Fibroblast of pulmonary artery (primary cell): Measurements from ENCODE around the gene CSMD2.

Source experiments
- DNase-seq: peaks from one replicate; pipeline ENCODE4 v3.0.0-alpha.2; 2010; ENCODE audit warnings: low read depth
- H3K4me3 ChIP-seq: replicated peaks from 2 replicates; pipeline ENCODE4 v1.5.1; 2011; ENCODE audit warnings: low read depth, mild to moderate bottlenecking, control low read depth, low read length, moderate library complexity
- CTCF ChIP-seq: IDR thresholded peaks from 2 replicates; pipeline ENCODE4 v1.5.1; 2011; ENCODE audit warnings: mild to moderate bottlenecking, control low read depth, low read length, inconsistent platforms; ENCODE audit errors: missing control alignments

The CSMD2 gene

GRCh38 chr1:33661811-33662454 lies 503.1 kb downstream of the CSMD2 start:
- no peak for DNase-seq
- no peak overlapping the region for H3K4me3 ChIP-seq
- no peak for TF ChIP-seq CTCF

- TF ChIP-seq CTCF, result no peak
- no peak overlapping the region for H3K4me3 ChIP-seq
- DNase-seq, result no peak
Measured at GRCh38 chr1:33660956-33661355, 504.1 kb downstream of the CSMD2 start.

- TF ChIP-seq CTCF, result no peak
- DNase-seq, result no peak
- no peak overlapping the region for H3K4me3 ChIP-seq
Measured at GRCh38 chr1:33660244-33660643, 504.8 kb downstream of the CSMD2 start.

- H3K4me3 ChIP-seq, result no peak overlapping the region
- DNase-seq, result no peak
- TF ChIP-seq CTCF, result no peak
Measured at GRCh38 chr1:33659641-33660040, 505.4 kb downstream of the CSMD2 start.

GRCh38 chr1:33657833-33658232 lies 507.2 kb downstream of the CSMD2 start:
- no peak overlapping the region for H3K4me3 ChIP-seq
- no peak for DNase-seq
- TF ChIP-seq CTCF, result no peak

- H3K4me3 ChIP-seq, result no peak overlapping the region
- no peak for DNase-seq
- no peak for TF ChIP-seq CTCF
Measured at GRCh38 chr1:33656467-33657005, 508.5 kb downstream of the CSMD2 start.

- TF ChIP-seq CTCF, result no peak
- DNase-seq, result no peak
- no peak overlapping the region for H3K4me3 ChIP-seq
Measured at GRCh38 chr1:33655496-33655895, 509.5 kb downstream of the CSMD2 start.
